Measurements from ENCODE around the gene RBM10. TPM values are rescaled to one million over a fixed set of nuclear protein-coding genes. Genes with fewer than 3 reads are reported as not detected.
"Not testable (repeated sequence)": the region's sequence is repeated elsewhere in the genome, so short reads cannot be mapped to it uniquely, and the experiment has no call there.

Gene RBM10, protein sequence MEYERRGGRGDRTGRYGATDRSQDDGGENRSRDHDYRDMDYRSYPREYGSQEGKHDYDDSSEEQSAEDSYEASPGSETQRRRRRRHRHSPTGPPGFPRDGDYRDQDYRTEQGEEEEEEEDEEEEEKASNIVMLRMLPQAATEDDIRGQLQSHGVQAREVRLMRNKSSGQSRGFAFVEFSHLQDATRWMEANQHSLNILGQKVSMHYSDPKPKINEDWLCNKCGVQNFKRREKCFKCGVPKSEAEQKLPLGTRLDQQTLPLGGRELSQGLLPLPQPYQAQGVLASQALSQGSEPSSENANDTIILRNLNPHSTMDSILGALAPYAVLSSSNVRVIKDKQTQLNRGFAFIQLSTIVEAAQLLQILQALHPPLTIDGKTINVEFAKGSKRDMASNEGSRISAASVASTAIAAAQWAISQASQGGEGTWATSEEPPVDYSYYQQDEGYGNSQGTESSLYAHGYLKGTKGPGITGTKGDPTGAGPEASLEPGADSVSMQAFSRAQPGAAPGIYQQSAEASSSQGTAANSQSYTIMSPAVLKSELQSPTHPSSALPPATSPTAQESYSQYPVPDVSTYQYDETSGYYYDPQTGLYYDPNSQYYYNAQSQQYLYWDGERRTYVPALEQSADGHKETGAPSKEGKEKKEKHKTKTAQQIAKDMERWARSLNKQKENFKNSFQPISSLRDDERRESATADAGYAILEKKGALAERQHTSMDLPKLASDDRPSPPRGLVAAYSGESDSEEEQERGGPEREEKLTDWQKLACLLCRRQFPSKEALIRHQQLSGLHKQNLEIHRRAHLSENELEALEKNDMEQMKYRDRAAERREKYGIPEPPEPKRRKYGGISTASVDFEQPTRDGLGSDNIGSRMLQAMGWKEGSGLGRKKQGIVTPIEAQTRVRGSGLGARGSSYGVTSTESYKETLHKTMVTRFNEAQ
- 46.4 TPM for polyA plus RNA-seq (ENCODE audit: insufficient read length)
- long read RNA-seq, donor 1, partial matches to known transcripts = 9 of 10 reads
- long read RNA-seq, donor 1, other reads (novel, unspliced or antisense) = 0 of 10 reads
- long read RNA-seq, donor 2, partial matches to known transcripts = 6 of 7 reads
- long read RNA-seq, donor 2, other reads (novel, unspliced or antisense) = 0 of 7 reads
- long read RNA-seq, donor 3, partial matches to known transcripts = 6 of 8 reads
- long read RNA-seq, donor 3, other reads (novel, unspliced or antisense) = 0 of 8 reads
- long read RNA-seq, donor 4 = 0 reads
- long read RNA-seq, donor 5, partial matches to known transcripts = 8 of 10 reads
- long read RNA-seq, donor 5, other reads (novel, unspliced or antisense) = 0 of 10 reads
- long read RNA-seq, donor 6, partial matches to known transcripts = 10 of 10 reads
- long read RNA-seq, donor 6, other reads (novel, unspliced or antisense) = 0 of 10 reads
- long read RNA-seq, donor 7, partial matches to known transcripts = 6 of 7 reads
- long read RNA-seq, donor 7, other reads (novel, unspliced or antisense) = 0 of 7 reads
- long read RNA-seq, donor 8, partial matches to known transcripts = 0 of 2 reads
- long read RNA-seq, donor 8, other reads (novel, unspliced or antisense) = 0 of 2 reads

- peak; percentile 88 for DNase-seq
Measured at GRCh38 chrX:47144626-47145394, at the start of gene RBM10, which contains the start of gene NDUFB11. RBM10 (plus strand) TSS chrX:47145221; CDS start chrX:47147482, 2,261 bp downstream. NDUFB11 (minus strand) TSS chrX:47144702; CDS start chrX:47144679, 23 bp downstream.

- DNase-seq = no peak
Measured at GRCh38 chrX:47097018-47097417, 48.0 kb upstream of the RBM10 start.

DNA sequence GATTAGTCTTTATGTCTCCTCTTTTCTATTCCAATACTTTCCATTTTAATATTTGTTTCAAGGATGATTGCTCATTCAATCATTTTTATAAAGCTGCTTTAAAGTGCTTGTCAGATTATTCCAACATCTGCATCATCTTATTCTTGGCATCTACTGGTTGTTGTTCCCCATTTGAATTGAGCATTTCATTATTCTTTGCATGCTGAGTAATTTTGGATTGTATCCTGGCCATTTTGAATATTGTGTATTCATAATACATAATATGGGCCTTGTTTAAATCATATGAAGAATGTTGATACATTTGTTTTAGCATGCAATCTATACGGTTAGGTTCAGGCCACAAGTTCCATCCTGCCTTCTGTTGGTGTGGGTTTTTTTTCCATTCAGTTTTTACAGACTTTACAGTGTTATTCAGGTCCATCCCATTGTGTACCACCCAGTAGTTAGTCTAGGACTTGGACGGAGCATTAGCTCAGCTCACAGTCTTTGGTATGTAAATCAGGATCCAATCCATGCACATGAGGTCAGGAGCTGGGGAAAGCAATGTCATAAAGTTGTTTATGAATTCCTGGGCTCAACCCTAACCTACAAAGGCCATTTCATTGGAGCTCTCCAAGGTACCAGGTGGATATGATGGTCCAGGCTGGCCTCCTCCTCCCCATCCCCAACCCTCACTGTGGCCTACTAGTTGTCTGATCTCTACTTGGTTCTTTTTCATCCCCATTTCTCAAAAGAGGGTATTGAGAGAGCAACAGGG is 46.5 kb upstream of the RBM10 start:
- no peak for DNase-seq

GRCh38 chrX:47101206-47101605 is 43.8 kb upstream of the RBM10 start:
- no peak for DNase-seq

DNA sequence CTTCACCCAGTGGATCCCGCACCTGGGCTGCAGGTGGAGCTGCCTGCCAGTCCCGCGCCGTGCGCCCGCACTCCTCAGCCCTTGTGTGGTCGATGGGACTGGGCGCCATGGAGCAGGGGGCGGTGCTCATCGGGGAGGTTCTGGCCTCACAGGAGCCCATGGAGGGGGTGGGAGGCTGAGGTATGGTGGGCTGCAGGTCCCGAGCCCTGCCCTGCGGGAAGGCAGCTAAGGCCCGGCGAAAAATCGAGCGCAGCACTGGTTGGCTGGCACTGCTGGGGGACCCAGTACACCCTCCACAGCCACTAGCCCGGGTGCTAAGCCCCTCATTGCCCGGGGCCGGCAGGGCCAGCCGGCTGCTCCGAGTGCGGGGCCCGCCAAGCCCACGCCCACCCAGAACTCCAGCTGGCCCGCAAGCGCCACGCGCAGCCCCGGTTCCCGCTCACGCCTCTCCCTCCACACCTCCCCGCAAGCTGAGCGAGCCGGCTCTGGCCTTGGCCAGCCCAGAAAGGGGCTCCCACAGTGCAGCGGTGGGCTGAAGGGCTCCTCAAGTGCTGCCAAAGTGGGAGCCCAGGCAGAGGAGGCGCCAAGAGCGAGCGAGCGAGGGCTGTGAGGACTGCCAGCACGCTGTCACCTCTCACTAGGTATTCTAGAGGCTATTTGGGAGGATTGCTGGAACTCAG is 33.9 kb upstream of the RBM10 start:
- not testable (repeated sequence) for DNase-seq

GRCh38 chrX:47112316-47112954 is 32.6 kb upstream of the RBM10 start:
- DNase-seq = no peak

- DNase-seq = not testable (repeated sequence)
Measured at GRCh38 chrX:47116551-47117110, 28.4 kb upstream of the RBM10 start.

DNA sequence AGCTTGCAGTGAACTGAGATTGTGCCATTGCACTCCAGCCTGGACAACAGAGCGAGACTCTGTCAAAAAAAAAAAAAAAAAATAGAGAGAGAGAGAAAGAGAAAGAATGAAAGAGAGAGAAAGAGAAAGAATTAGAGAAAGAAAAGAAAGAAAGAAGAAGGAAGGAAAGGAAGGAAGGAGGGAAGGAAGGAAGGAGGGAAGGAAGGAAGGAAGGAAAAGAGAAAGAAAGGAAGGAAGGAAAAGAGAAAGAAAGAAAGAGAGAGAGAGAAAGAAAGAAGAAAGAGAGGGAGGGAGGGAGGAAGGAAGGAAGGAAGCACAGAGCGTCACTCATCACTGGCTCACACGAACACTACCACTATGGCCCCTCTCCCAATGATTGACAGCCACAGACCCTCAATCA is 20.6 kb upstream of the RBM10 start:
- DNase-seq = not testable (repeated sequence)

DNA sequence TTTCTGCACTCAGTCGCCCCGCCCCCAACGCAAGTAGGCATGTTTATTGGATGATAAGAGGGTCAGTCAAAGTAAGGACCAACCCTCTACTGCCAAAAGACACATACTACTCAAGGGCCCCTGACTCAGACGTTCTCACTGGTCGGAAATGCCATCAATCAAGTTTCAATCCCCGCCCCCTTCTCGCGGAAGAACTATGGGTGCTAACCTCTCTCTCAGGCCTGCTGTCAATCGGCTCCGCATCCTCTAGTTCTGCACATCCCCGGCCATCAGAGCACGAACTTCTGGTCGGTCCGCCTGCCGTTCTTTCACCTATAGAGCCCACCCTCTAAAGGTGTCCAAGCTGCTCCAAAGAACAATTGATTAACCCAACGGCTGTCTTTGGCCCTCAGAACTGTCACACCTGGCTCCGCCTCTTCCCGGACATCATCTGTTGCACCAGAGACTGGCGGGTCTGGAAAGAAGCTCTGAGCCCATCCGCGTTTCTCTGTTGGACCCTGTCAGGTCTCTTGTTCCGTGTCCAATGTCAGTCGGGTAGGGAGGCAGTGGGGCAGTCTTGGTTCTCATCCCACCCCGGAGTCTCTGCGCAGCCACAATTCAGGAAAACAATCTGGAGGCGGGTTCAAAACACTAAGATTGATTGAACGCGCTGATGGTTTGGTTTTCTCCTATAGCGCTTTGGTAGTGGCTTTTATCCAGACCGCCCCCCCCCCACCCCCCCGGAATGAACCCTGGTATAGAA is 15.7 kb upstream of the RBM10 start:
- DNase-seq = peak; percentile 95

GRCh38 chrX:47129899-47130358 is 15.1 kb upstream of the RBM10 start:
- DNase-seq = no peak

DNA sequence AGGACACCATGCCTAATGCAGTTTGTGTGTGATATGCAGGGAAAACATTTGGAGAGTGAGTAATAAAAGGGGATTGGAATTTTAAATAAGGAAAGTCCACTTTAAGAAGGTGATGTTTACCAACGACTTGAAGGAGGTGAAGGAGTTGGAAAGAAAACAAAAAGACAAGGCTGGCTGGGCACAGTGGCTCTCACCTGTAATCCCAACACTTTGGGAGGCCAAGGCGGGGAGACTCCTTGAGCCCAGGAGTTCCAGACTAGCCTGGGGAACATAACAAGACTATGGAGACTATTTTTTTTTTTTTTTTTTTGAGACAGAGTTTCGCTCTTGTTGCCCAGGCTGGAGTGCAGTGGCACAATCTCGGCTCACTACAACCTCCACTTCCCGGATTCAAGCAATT is 11.5 kb upstream of the RBM10 start:
- DNase-seq = no peak

- not testable (repeated sequence) for DNase-seq
Measured at GRCh38 chrX:47135650-47136049, 9.4 kb upstream of the RBM10 start.

- DNase-seq = no peak
Measured at GRCh38 chrX:47138171-47138570, 6.8 kb upstream of the RBM10 start.

DNA sequence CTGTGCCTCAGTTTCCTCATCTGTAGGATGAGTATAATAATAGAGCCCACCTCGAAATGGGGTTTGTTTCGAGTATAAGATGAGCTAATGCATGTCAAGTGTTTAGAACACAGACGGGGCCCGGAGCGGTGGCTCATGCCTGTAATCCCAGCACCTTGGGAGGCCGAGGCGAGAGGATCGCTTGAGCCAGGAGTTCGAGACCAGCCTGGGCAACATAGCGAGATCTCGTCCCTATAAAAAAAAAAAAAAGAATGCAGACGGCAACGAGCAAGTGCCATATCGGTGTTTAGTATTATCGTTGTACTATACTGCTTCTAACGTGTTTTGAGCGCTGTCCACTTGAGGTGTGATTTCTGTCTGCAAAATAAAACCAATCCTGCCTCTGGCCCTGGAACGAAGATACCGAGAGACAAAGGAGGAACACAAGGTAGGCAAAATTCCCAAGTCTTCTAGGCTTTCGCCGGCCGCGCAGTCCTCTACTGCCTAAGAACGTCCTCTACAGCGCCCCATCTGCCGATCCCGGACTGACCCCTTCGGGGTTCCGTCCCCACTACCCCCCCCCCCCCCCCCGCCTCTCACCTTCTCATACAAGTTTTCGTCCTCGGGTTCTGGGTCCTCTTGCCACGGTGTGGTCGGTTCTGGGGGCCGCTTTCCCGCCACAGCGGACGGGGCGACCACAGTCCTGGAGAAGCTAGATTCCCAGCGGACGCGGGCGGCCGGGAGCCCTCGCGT is 961 bp upstream of the RBM10 start:
- DNase-seq = no peak

GRCh38 chrX:47145395-47146120 is 537 bp downstream of the RBM10 start:
- DNase-seq = no peak

Measured in left kidney (tissue), 8 donors.